Measurements from ENCODE around the gene ARPC5.

Gene ARPC5

GRCh38 chr1:183584147-183584546 is 51.4 kb downstream of the ARPC5 start:
- DNase-seq, result no peak

- DNase-seq, result no peak
These were observed 52.1 kb downstream of the ARPC5 start for GRCh38 chr1:183583466-183583865.

GRCh38 chr1:183582021-183582713 is 53.4 kb downstream of the ARPC5 start:
- DNase-seq, result no peak

- DNase-seq, result peak; percentile 94
These were observed 55.3 kb downstream of the ARPC5 start for GRCh38 chr1:183580281-183580682.

GRCh38 chr1:183578856-183579255 is 56.7 kb downstream of the ARPC5 start:
- DNase-seq, result no peak

- peak; percentile 63 for DNase-seq
These were observed 57.6 kb downstream of the ARPC5 start for GRCh38 chr1:183577897-183578465.

- no peak for DNase-seq
These were observed 59.0 kb downstream of the ARPC5 start for GRCh38 chr1:183576537-183576936.

GRCh38 chr1:183575606-183576005 is 60.0 kb downstream of the ARPC5 start:
- no peak for DNase-seq

GRCh38 chr1:183572721-183573120 is 62.9 kb downstream of the ARPC5 start:
- DNase-seq, result no peak

GRCh38 chr1:183571678-183572268 is 63.8 kb downstream of the ARPC5 start:
- no peak for DNase-seq

Data from GDM1 (cell line).